Type B pancreatic cell (in vitro differentiated cells): ENCODE results near the gene PRR23B. TPM values are rescaled to one million over a fixed set of nuclear protein-coding genes. Genes with fewer than 3 reads are reported as not detected.

ENCODE experiments used
- DNase-seq: peaks from one replicate; pipeline ENCODE4 v3.0.0; 2021; ENCODE audit warnings: mixed read lengths; ENCODE audit not compliant: unreplicated experiment; ENCODE audit errors: extremely low spot score
- H3K27ac Mint-ChIP-seq: 2 replicates; pipeline ENCODE4 v1.8.0; 2021; ENCODE audit warnings: mild to moderate bottlenecking, mixed read lengths
- H3K27me3 Mint-ChIP-seq: 2 replicates; pipeline ENCODE4 v1.8.0; 2021; ENCODE audit warnings: mixed read lengths
- H3K36me3 Mint-ChIP-seq: 2 replicates; pipeline ENCODE4 v1.8.0; 2021; ENCODE audit warnings: mixed read lengths
- H3K4me1 Mint-ChIP-seq: one replicate; pipeline ENCODE4 v1.8.0; 2021; ENCODE audit warnings: mixed read lengths; ENCODE audit not compliant: unreplicated experiment
- H3K4me3 Mint-ChIP-seq: 2 replicates; pipeline ENCODE4 v1.8.0; 2021; ENCODE audit warnings: mild to moderate bottlenecking, mixed read lengths
- H3K9me3 Mint-ChIP-seq: 2 replicates; pipeline ENCODE4 v1.8.0; 2021; ENCODE audit warnings: mixed read lengths
- CTCF ChIP-seq: fragments of 200-600 bp; sonication (generic); conservative IDR thresholded peaks from 2 replicates; pipeline ENCODE4 v1.5.0; 2021; ENCODE audit warnings: antibody characterized with exemption, mild to moderate bottlenecking
- long read RNA-seq: library from polyadenylated mRNA; unstranded; transcript quantifications from one replicate; pipeline ENCODE4 v2.0.0, GENCODE V29; 2020
- total RNA-seq: library from RNA; stranded (reverse); gene quantifications from 2 replicates; pipeline ENCODE4 v1.2.1, GENCODE V29; 2021; ENCODE audit warnings: low replicate concordance

Gene PRR23B
- not detected in 2 replicates for total RNA-seq
- long read RNA-seq = 0 reads

- no peak within 1 kb of the TSS for H3K4me3 Mint-ChIP-seq
- DNase-seq = no peak
- no peaks in the 10 kb centered on the region for H3K36me3 Mint-ChIP-seq
- H3K4me1 Mint-ChIP-seq = no peaks in the 10 kb centered on the region
- H3K27ac Mint-ChIP-seq = no peak within 1 kb of the TSS
- peak; percentile 48 for TF ChIP-seq CTCF
- H3K9me3 Mint-ChIP-seq = no peaks in the 10 kb centered on the region
- H3K27me3 Mint-ChIP-seq = no peaks in the 10 kb centered on the region
Observed at GRCh38 chr3:139020868-139021234, at the start of gene PRR23B. PRR23B (minus strand) TSS chr3:139020926; CDS start chr3:139020661, 265 bp downstream.

DNA sequence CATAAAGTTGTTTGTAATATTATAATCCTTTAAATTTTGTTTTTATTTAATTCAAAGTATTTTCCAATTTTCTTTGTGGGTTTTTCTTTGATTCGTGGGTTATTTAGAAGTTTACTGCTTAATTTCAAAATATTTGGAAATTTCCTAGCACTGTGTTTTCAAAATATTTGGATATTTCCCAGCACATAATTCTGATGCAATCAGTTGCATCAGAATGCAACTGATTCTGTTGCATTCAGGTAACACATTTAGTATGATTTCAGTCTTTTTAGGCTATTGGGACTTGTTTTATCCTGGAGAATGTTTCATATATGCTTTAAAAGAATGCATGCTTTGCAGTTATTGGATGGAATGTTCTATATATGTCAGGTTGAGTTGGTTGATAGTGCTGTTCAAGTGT, 42.2 kb upstream of the PRR23B start:
- Mint-ChIP-seq H3K27me3 (peaks cover 3% of the 10 kb centered on the region), H3K4me3 (no peak overlapping the region), H3K36me3 (no peaks in the 10 kb centered on the region), H3K9me3 (no peaks in the 10 kb centered on the region), H3K27ac (no peak overlapping the region), H3K4me1 (no peaks in the 10 kb centered on the region)
- no peak for DNase-seq
- TF ChIP-seq CTCF = no peak

DNA sequence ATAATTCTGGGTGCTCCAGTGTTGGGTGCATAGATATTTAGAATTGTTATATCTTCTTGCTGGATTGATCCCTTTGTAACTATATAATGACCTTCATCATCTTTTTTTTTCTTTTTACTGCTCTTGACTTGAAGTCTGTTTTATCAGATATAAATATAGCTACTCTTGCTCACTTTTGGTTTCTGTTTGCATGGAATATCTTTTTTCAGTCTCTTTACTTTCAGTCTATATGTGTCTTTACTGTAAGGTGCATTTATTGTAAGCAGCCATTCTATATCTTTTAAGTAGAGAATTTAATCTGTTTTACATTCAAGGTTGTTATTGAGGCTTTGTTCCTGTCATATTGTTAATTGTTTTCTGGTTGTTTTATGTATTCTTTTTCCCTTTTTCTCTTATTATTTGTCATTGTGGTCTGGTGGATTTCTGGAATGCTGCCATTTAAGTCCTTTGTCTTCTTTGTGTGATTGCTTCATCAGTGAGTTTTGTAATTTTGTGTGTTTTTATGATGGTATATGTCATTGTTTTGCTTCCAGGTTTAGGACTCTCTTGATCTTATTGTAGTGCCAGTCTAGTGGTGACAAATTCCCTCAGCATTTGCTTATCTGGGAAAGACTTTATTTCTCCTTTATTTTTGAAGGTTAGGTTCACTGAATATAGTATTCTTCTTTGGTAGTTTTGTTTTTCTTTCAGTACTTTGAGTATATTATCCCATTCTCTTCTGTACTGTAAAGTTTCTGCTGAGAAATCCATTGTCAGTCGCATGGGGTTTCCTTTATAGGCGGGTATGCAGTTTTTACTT, 32.3 kb upstream of the PRR23B start:
- no peak overlapping the region for H3K4me3 Mint-ChIP-seq
- H3K27ac Mint-ChIP-seq = no peak overlapping the region
- no peaks in the 10 kb centered on the region for H3K4me1 Mint-ChIP-seq
- peaks cover 5% of the 10 kb centered on the region for H3K9me3 Mint-ChIP-seq
- H3K27me3 Mint-ChIP-seq = peaks cover 4% of the 10 kb centered on the region
- no peak for TF ChIP-seq CTCF
- no peak for DNase-seq
- H3K36me3 Mint-ChIP-seq = no peaks in the 10 kb centered on the region

DNA sequence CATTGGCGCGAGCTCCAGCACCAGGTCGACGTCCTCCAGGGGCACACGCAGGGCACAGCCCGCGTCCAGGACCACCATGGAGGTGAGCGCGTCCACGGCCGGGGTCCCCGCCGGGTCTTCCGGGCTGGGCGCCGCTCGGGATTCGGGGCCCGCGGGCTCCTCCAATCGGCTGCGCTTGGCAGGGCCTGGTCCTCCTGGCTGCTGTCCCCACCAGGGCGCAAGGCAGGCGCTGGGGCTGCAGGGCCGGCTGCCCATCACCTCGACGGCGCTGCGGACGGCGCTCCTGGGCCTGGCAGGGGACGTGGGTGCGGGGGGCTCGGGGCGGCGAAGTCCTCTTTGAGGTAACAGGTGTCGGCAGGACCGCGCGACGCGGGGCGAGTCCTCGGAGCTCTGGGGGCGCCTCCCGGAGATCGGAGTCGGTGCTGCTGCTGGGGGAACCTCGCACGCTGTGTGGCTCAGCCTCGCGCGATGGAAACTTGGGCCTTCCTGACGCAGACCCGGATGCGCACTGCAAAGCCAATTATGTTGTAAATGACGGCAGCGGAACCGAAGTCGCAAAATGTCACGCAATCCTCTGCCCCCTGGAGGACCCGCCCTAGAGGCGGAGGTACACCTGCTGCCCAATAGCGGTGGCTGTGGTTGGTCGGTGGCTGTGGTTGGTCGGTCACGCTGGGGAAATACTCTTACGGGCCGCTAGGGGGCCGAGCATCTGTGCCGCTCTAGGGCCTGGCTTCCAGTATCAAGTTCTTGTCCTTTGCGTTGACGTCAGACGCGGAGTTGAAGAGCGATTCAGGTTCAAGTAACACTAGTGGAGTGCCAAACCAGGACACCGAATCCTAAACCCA, 23.9 kb upstream of the PRR23B start, which contains the start of gene PRR23C:
TSS of gene PRR23C (minus strand) at position 527 of the 845 bp plus-strand sequence. CDS start at position 255, 272 bp downstream.
- Mint-ChIP-seq H3K4me3 (no peak within 1 kb of the TSS), H3K36me3 (no peaks in the 10 kb centered on the region), H3K27me3 (no peaks in the 10 kb centered on the region), H3K4me1 (no peaks in the 10 kb centered on the region), H3K27ac (no peak within 1 kb of the TSS), H3K9me3 (no peaks in the 10 kb centered on the region)
- no peak for TF ChIP-seq CTCF
- DNase-seq = no peak

DNA sequence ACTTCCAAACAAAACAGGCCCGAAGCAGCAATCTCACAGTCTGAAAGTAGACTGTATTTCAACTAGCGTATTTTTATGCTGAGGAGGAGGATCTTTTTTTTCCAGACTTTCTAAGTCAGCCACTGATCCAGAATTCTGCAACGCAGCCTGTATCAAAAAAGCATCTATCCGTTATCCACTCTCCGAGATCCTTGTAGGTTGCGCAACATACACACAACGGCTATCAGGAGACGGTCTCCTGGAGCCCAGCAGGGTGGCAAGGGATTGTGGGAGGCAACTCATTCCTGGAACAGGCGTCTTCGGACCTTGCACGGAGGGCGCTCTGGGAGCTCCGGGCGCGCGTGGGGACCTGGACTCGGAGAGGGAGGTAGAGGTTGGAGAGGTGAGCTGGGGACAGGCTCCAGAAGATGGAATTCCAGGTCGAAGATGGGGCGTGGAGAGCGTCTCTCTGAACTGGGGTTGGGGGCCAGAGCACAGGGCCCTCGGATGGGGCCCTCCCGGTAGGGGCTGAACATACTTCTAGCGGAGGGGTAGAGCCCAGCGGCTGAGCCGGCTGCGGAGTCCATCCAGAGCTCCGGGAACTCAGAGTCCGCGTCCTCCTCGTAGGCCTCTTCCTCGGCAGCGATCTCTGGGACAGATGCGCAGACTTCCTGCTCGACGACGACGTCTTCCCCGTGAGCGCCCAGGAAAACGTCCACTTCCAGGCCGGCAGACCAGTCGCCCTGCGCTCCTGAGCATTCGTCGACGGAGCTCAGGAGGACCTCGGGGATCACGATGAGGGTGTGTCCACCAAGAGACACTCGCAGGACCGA, 23.0 kb upstream of the PRR23B start:
- H3K9me3 Mint-ChIP-seq = no peaks in the 10 kb centered on the region
- no peaks in the 10 kb centered on the region for H3K36me3 Mint-ChIP-seq
- H3K4me3 Mint-ChIP-seq = no peak overlapping the region
- H3K27ac Mint-ChIP-seq = no peak overlapping the region
- no peak for DNase-seq
- no peaks in the 10 kb centered on the region for H3K4me1 Mint-ChIP-seq
- H3K27me3 Mint-ChIP-seq = no peaks in the 10 kb centered on the region
- no peak for TF ChIP-seq CTCF
